HL-60 (cell line): ENCODE data around the gene ZNF697.

Experiments
- DNase-seq, 2 experiments: peaks; one replicate each; pipeline ENCODE4 v3.0.0-alpha.2; 2010 to 2020; ENCODE audit warnings: low read depth in 1 of 2, low spot score in 1 of 2
- H3K27ac ChIP-seq: fragments of 250-450 bp; sonication (Bioruptor Pico); replicated peaks from 2 replicates; pipeline ENCODE4 v1.5.1; 2020; ENCODE audit warnings: mild to moderate bottlenecking, moderate library complexity
- H3K27me3 ChIP-seq: fragments of 250-450 bp; sonication (Bioruptor Pico); 2 replicates; pipeline ENCODE4 v1.5.1; 2021; ENCODE audit warnings: mild to moderate bottlenecking, moderate library complexity; ENCODE audit not compliant: insufficient read depth, poor library complexity, severe bottlenecking
- H3K4me3 ChIP-seq: replicated peaks from 2 replicates; pipeline ENCODE4 v1.5.1; 2011; ENCODE audit warnings: mild to moderate bottlenecking, control low read depth, low read length; ENCODE audit not compliant: insufficient read depth
- GABPA ChIP-seq: IDR thresholded peaks from 2 replicates; pipeline ENCODE4 v1.6.1; 2012; ENCODE audit warnings: low read depth
- POLR2AphosphoS5 ChIP-seq: IDR thresholded peaks from 2 replicates; pipeline ENCODE4 v1.6.1; 2012; ENCODE audit warnings: low read depth
- REST ChIP-seq: IDR thresholded peaks from 2 replicates; pipeline ENCODE4 v1.6.1; 2012; ENCODE audit warnings: low read depth; ENCODE audit not compliant: insufficient replicate concordance
- SPI1 ChIP-seq: IDR thresholded peaks from 2 replicates; pipeline ENCODE4 v1.6.1; 2012; ENCODE audit warnings: low read depth, mild to moderate bottlenecking, borderline replicate concordance
- TF ChIP-seq, protein P1 (sequence below): IDR thresholded peaks from one replicate; pipeline ENCODE4 v1.5.1; 2011; ENCODE audit warnings: low read length, control low read depth, inconsistent platforms; ENCODE audit not compliant: insufficient read depth

Gene ZNF697

GRCh38 chr1:119626011-119626545 lies 22.0 kb downstream of the ZNF697 start:
- DNase-seq = no peak
- H3K4me3 ChIP-seq = no peak overlapping the region
- no peaks in the 10 kb centered on the region for H3K27me3 ChIP-seq
- no peak overlapping the region for H3K27ac ChIP-seq
- TF ChIP-seq, protein P1, sequence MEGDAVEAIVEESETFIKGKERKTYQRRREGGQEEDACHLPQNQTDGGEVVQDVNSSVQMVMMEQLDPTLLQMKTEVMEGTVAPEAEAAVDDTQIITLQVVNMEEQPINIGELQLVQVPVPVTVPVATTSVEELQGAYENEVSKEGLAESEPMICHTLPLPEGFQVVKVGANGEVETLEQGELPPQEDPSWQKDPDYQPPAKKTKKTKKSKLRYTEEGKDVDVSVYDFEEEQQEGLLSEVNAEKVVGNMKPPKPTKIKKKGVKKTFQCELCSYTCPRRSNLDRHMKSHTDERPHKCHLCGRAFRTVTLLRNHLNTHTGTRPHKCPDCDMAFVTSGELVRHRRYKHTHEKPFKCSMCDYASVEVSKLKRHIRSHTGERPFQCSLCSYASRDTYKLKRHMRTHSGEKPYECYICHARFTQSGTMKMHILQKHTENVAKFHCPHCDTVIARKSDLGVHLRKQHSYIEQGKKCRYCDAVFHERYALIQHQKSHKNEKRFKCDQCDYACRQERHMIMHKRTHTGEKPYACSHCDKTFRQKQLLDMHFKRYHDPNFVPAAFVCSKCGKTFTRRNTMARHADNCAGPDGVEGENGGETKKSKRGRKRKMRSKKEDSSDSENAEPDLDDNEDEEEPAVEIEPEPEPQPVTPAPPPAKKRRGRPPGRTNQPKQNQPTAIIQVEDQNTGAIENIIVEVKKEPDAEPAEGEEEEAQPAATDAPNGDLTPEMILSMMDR = no peak
- no peak for TF ChIP-seq POLR2AphosphoS5
- no peak for TF ChIP-seq GABPA
- no peak for TF ChIP-seq SPI1
- TF ChIP-seq REST = no peak

DNA sequence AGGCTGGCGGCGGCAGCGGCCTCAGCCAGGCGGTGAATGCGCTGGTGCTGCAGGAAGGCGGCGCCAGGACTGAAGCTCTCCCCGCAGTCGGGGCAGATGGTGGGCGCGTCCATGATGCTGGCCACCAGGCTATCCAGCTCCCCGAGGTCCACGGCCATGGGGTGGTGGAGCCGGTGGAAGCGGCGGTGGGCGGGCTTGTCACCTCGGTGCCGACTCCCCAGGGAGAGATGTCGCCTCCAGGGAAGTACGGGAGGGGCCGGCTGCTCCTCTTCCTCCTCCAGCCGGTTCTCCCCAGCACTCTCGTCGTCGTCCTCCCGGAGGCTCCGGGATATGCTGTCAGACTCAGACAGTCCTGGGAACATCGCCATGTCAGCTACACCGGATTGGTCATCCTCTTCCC lies 24.4 kb downstream of the ZNF697 start:
- no peak overlapping the region for H3K4me3 ChIP-seq
- no peak for DNase-seq
- no peak overlapping the region for H3K27ac ChIP-seq
- no peak for TF ChIP-seq SPI1
- no peaks in the 10 kb centered on the region for H3K27me3 ChIP-seq

GRCh38 chr1:119623193-119623515 lies 24.9 kb downstream of the ZNF697 start:
- Histone ChIP-seq H3K4me3 (no peak overlapping the region), H3K27me3 (no peaks in the 10 kb centered on the region), H3K27ac (no peak overlapping the region)
- no peak for TF ChIP-seq SPI1
- TF ChIP-seq POLR2AphosphoS5 = no peak
- TF ChIP-seq, protein P1 = no peak
- no peak for TF ChIP-seq GABPA
- TF ChIP-seq REST = no peak
- no peak for DNase-seq

- Histone ChIP-seq H3K27ac (no peak overlapping the region), H3K4me3 (no peak overlapping the region), H3K27me3 (no peaks in the 10 kb centered on the region)
- no peak for DNase-seq
- TF ChIP-seq POLR2AphosphoS5 (no peak), REST (no peak), GABPA (no peak), SPI1 (no peak)
- TF ChIP-seq, protein P1 = no peak
Measured at GRCh38 chr1:119622311-119623192, 25.5 kb downstream of the ZNF697 start.
